Cardiac fibroblast (primary cell): ENCODE measurements around the gene CA10.

Experiments used
- DNase-seq, 2 donors: peaks; one replicate each; pipeline versions ENCODE4 v3.0.0 to v3.0.0-alpha.2; 2010; ENCODE audit warnings: low read depth in 2 of 2
- H3K4me3 ChIP-seq, 2 donors: replicated peaks in 1 of 2; 1 replicate in 1 of 2; 2 replicates in 1 of 2; pipeline ENCODE4 v1.5.1; 2011; ENCODE audit warnings: low read depth in 2 of 2, low read length in 2 of 2, mild to moderate bottlenecking in 2 of 2, moderate library complexity in 1 of 2
- TF ChIP-seq, protein P1 (sequence below): IDR thresholded peaks from one replicate; pipeline ENCODE4 v1.5.1; 2011; ENCODE audit warnings: low read depth, mild to moderate bottlenecking, low read length, inconsistent platforms

The CA10 gene

GRCh38 chr17:51706093-51706492, 452.4 kb downstream of the CA10 start:
- DNase-seq, result no peak
- no peak overlapping the region for H3K4me3 ChIP-seq
- TF ChIP-seq, protein P1, sequence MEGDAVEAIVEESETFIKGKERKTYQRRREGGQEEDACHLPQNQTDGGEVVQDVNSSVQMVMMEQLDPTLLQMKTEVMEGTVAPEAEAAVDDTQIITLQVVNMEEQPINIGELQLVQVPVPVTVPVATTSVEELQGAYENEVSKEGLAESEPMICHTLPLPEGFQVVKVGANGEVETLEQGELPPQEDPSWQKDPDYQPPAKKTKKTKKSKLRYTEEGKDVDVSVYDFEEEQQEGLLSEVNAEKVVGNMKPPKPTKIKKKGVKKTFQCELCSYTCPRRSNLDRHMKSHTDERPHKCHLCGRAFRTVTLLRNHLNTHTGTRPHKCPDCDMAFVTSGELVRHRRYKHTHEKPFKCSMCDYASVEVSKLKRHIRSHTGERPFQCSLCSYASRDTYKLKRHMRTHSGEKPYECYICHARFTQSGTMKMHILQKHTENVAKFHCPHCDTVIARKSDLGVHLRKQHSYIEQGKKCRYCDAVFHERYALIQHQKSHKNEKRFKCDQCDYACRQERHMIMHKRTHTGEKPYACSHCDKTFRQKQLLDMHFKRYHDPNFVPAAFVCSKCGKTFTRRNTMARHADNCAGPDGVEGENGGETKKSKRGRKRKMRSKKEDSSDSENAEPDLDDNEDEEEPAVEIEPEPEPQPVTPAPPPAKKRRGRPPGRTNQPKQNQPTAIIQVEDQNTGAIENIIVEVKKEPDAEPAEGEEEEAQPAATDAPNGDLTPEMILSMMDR, result no peak

DNA sequence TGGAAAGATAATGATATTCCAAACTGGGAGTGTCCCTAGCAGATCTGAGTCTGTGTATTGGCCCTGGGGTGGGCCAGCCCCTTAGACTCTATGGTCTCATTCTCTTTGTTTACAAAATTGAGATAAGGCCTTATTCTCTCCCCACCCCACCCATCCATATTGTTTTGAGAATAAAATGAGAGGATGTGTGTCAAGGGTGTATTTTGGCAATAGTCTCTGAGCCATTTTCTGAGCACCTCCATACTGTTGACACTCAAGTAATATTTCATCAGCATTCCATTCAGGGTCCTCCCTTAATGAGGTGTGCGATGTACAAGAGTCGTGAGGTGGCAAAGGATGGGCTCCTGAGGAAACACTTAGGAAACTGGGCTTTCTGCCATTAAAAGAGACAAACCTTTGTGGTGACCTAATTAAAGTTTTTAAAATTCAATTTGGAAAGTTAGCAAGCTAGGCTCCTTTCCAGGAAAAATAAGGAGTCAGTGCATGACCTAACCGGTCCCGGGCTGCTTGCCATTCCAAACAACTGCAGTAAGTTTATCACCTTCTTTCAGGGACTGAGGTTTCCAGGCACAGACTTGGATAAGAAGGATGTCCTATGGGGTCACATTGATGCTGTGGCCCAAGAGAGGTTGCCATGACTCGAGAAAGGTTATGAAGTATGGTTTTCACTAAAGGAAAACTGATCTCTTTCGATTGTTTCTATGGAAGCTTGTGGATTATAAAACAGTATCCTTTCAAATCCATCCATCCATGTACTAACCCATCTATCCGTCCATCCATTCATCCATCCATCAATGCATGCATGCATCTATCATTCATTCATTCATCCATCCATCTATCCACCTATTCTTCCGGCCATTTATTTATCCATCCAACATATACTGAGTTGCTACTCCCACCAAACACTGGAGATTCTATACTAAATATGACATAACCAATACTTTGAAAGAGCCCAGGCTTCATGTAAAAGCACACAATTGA, 454.9 kb downstream of the CA10 start:
- TF ChIP-seq, protein P1, result no peak
- H3K4me3 ChIP-seq, result no peak overlapping the region
- DNase-seq, result peak; percentile 8 to 49

GRCh38 chr17:51702963-51703360, 455.6 kb downstream of the CA10 start:
- DNase-seq, result no peak
- TF ChIP-seq, protein P1, result no peak

GRCh38 chr17:51701501-51701900, 457.0 kb downstream of the CA10 start:
- TF ChIP-seq, protein P1, result no peak
- no peak for DNase-seq

More at GRCh38 chr17:51702963-51703360, 455.6 kb downstream of the CA10 start:
- H3K4me3 ChIP-seq, result no peak overlapping the region

DNA sequence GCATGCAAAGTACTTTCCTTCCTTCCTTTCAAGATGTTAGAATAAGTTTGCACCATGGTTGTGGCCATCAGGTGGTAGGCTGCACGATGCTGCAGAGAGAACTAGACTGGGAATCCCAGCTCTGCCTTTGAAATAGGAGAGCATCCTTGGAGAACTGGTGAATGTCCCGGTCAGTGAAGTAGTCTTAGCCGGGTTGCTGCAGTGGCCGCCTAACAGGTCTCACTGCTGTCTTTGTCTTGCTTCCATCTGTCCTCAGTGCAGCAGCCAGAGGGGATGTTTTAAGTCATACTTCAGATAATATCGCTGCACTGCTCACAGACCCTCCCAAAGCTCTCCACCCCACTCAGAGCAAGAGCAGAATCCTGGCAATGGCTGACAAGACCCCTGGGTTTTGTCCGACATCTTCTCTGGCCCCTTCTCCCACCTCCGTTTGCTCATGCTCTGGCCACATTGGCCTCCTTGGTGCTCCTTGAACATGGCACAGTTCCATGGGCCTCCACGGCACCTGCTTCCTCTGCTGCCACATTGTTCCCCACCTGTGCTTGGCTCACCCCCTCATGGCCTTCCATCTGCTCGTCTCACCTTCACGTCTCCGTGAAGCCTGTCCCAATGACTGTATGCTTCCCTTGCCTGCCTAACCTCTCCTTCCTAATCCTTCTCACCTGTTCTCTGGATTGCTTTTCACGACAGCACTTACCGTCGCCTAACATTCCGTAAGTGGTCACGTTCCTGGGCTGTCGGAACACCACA, 458.3 kb downstream of the CA10 start:
- DNase-seq, result no peak
- no peak overlapping the region for H3K4me3 ChIP-seq
- TF ChIP-seq, protein P1, result no peak

More at GRCh38 chr17:51701501-51701900, 457.0 kb downstream of the CA10 start:
- H3K4me3 ChIP-seq, result no peak overlapping the region

- DNase-seq, result no peak
- TF ChIP-seq, protein P1, result no peak
- H3K4me3 ChIP-seq, result no peak overlapping the region
Observed at GRCh38 chr17:51699303-51699702, 459.2 kb downstream of the CA10 start.
